GM12873 (cell line): ENCODE measurements around the gene UBE2S.

Source experiments
- TF ChIP-seq, protein P1 (sequence below): IDR thresholded peaks from 2 replicates; pipeline ENCODE4 v1.5.1; 2012; ENCODE audit warnings: low read depth, mild to moderate bottlenecking, moderate library complexity, low read length, control low read depth; ENCODE audit not compliant: insufficient read depth; ENCODE audit errors: missing control alignments

The UBE2S gene

GRCh38 chr19:55443045-55443823, 35.6 kb upstream of the UBE2S start, which contains the start of gene SHISA7:
TSS of gene SHISA7 (minus strand) at chr19:55443300. CDS start at chr19:55442863, 437 bp downstream.
- TF ChIP-seq, protein P1, sequence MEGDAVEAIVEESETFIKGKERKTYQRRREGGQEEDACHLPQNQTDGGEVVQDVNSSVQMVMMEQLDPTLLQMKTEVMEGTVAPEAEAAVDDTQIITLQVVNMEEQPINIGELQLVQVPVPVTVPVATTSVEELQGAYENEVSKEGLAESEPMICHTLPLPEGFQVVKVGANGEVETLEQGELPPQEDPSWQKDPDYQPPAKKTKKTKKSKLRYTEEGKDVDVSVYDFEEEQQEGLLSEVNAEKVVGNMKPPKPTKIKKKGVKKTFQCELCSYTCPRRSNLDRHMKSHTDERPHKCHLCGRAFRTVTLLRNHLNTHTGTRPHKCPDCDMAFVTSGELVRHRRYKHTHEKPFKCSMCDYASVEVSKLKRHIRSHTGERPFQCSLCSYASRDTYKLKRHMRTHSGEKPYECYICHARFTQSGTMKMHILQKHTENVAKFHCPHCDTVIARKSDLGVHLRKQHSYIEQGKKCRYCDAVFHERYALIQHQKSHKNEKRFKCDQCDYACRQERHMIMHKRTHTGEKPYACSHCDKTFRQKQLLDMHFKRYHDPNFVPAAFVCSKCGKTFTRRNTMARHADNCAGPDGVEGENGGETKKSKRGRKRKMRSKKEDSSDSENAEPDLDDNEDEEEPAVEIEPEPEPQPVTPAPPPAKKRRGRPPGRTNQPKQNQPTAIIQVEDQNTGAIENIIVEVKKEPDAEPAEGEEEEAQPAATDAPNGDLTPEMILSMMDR, result no peak

- TF ChIP-seq, protein P1, result no peak
Measured at GRCh38 chr19:55442372-55442961, 34.9 kb upstream of the UBE2S start.

DNA sequence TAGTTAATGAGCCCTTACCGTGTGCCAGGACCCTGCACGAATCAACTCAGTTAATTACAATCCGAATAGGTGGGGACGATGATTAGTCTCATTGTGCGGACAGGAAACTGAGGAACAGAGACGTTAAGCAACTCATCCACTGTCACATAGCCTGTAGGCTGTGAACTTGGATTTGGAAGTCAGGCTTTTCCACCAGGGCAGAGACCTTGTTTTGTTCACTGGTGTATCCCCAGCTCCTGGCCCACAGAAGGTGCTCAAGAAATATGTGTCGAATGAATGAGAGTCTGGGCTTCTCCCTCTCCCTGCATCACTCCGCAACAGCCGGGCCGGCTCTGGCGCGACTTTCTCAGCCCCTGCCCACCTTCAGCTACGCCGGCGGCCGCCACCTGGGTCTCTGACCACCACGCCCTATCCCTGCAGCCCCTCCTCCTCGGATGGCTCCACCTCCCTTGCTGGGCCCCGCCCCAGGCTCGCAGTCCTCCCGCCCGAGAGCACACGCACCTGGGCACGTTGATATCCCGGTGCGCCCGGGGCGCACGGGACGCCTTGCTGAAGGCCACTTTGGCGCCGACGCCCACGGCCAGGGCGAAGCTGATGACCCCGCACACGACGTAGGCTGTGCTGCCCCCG, 34.2 kb upstream of the UBE2S start:
- TF ChIP-seq, protein P1, result no peak

DNA sequence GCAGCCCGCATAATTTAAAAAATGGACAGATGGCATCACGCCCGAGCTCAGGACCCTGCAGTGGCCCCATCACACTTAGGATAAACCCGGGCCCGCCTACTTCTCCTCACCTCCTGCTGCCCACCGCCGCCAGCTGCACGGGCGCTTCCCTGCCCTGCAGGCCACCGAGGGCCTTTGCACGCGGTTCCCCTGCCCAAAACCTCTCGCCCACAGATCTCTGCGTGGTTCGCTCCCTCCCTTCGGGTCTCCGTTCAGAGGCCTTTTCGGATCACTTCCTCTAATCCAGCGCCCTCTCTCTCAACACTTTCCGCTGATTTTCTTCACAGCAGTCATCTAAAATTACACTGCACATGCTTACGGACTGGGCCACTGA, 33.7 kb upstream of the UBE2S start:
- TF ChIP-seq, protein P1, result no peak

DNA sequence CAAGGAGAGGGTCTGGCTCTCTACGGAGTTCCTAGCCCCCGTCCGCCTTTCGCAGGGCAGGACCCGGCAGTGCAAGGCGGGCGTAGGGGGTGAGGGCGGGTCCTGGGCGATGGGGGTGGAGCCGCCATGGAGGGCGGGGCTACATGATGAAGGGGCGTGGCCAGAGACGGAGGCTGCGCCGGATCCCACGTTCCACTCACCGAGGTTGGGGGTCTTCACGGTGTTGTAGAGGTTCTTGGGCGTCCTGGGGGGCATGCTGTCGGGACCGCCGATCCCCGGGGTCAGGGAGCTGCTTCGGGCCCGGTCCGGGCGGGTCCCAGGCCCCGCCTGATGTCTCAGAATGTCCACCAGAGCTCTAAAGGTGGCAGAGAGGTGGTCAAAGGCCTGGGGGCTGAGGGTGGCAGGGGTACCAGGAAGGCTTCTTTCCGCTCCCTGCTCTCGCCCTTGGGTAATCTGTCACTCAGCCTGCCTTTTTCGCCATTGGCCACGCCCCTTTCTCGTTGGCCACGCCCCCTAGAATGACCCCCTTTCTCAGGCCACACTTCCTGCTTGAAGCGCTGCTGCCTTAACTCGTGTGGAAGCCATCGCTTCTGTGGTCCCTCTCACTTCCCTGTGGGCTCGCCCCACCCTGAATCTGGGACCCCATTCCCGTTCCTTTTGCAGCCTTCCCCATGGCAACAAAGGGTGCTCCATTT, 33.0 kb upstream of the UBE2S start:
- TF ChIP-seq, protein P1, result no peak

DNA sequence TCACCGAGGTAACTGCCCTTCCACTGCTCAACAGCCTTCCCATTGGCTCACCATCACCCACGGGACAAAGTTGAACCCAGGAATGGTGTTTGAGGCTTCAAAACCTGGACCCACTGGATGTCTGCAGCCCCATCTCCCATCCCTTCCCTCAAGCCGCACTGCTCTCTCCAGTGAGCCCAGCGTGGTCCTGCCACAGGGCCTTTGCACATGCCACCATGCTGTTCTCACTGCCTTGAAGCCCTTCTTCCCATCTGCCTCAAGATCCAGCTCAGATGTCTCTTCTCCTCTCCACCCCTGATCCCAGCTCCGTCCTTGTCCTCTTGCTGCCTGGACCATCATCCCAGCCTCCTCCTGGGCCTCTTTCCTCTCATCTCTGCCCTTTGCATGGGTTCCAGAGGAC, 31.5 kb upstream of the UBE2S start:
- TF ChIP-seq, protein P1, result no peak

DNA sequence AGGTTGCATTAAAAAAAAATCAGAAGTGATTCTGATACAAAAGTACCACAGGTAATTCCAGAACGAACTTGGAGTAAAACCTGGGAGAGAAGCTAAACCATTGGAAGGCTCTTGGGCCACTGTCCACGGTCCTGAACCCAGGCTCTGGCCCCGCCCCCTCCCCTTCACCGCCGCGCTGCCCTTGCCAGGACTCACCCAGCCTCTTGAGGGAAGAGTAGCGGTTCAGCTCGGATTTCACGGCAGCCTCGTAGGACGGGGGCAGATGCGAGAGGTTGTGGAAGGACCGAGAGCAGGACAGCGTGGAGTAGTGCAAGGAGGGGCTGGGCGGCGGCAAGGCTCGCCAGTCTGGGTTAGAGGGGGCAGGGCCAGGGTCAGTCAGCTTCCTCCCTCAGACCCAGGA, 29.8 kb upstream of the UBE2S start:
- TF ChIP-seq, protein P1, result no peak
